ENCODE measurements around the gene FFAR3.

- TF ChIP-seq, protein P1, sequence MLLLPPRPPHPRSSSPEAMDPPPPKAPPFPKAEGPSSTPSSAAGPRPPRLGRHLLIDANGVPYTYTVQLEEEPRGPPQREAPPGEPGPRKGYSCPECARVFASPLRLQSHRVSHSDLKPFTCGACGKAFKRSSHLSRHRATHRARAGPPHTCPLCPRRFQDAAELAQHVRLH (CRISPR knock-in tag; IDR thresholded peaks at IDR 0.05; ENCODE audit: borderline replicate concordance, low read depth), result no peak
- TF ChIP-seq CHD4 (IDR thresholded peaks at IDR 0.05; ENCODE audit: borderline replicate concordance, low read length) (no peak), GATAD1 (CRISPR knock-in tag; IDR thresholded peaks at IDR 0.05) (no peak), MAFF (IDR thresholded peaks at IDR 0.05; ENCODE audit: low read depth, low read length) (no peak), RFX3 (CRISPR knock-in tag; IDR thresholded peaks at IDR 0.05) (no peak), CTCF (CRISPR knock-in tag; IDR thresholded peaks at IDR 0.05) (no peak), NFE2L1 (CRISPR knock-in tag; IDR thresholded peaks at IDR 0.05; ENCODE audit: borderline replicate concordance) (no peak), SMAD3 (CRISPR knock-in tag; IDR thresholded peaks at IDR 0.05) (no peak), EP300 (IDR thresholded peaks at IDR 0.05; ENCODE audit: low read depth in 2 of 2, low read length in 2 of 2) (no peak), EP300 (CRISPR knock-in tag; IDR thresholded peaks at IDR 0.05; ENCODE audit: borderline replicate concordance) (no peak), GABPB1 (CRISPR knock-in tag; IDR thresholded peaks at IDR 0.05) (no peak)
Observed at GRCh38 chr19:35408284-35409171, 50.3 kb downstream of the FFAR3 start.
